ENCODE results near the gene LUC7L2.

GRCh38 chr7:139317939-139318505 lies 41.7 kb upstream of the LUC7L2 start:
- TF ChIP-seq CTCF (IDR thresholded peaks at IDR 0.05) = no peak
- TF ChIP-seq EZH2 (IDR thresholded peaks at IDR 0.05) = no peak

Data from neural progenitor cell (in vitro differentiated cells).